ENCODE measurements around the gene ZFP90.
"Not testable (repeated sequence)": the region's sequence is repeated elsewhere in the genome, so short reads cannot be mapped to it uniquely, and the experiment has no call there.

Gene ZFP90

DNA sequence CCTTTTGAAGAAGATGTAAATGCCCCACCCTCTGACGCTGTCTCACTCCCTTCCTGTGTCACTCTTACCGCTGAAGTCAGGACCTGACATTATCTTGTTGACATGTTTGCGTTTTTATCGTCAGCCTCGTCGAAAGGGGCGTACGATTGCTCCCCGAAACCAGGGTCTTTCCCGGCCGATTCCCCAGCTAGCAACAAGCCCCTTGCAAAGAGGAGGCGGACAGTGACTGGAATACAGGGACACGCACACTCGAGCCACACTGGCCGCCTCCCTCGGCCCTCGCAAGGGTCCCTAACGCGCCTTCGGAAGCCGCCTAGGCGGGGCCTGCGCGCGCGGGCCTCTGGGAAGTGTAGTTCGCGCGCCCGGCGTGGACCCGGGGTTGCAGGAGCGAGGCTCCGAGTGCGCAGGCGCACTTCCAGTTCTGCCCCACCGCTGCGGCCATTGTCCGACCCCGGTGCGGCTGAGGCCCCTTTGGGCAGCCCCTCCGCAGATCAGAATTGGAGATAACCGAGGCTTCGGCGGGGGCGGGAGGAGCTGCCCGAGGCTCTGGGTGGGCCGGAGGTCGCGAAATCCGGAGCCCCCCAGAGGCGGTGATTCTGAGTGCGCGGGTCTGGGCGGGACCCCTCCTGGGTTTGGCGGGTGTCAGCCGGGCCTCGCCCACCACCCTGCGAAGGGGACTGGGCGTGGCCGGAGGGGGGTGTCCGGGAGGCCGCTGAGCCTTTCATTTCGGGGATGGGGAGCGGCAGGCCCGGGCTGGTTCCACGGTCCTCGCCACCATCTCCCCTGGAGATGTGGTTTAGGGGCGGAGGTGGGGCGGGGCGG lies at the start of gene ZFP90:
TSS of gene ZFP90 (plus strand) at position 412 of the 822 bp plus-strand sequence. CDS start 502 bp downstream, outside the sequence.
- DNase-seq (ENCODE audit: low read depth) = peak; percentile 87

DNA sequence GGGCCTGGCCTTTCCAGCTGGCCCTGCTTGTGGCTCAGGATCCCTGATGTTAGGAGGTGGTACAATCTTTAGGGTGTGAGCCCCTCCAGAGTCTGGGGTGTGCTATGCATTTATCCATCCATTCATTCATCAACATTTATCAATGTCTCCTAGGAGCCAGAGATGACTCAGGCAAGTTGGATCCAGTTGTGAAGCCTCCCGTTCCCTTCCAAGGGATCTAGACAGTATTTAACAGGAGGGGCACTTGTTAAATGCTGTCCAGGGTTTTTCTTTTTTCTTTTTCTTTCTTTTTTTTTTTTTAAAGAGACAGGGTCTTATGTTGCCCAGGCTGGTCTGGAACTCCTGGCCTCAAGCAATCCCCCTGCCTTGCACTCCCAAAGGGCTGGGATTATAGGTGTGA lies 48.7 kb upstream of the ZFP90 start:
- no peak for DNase-seq (ENCODE audit: low read depth)

DNA sequence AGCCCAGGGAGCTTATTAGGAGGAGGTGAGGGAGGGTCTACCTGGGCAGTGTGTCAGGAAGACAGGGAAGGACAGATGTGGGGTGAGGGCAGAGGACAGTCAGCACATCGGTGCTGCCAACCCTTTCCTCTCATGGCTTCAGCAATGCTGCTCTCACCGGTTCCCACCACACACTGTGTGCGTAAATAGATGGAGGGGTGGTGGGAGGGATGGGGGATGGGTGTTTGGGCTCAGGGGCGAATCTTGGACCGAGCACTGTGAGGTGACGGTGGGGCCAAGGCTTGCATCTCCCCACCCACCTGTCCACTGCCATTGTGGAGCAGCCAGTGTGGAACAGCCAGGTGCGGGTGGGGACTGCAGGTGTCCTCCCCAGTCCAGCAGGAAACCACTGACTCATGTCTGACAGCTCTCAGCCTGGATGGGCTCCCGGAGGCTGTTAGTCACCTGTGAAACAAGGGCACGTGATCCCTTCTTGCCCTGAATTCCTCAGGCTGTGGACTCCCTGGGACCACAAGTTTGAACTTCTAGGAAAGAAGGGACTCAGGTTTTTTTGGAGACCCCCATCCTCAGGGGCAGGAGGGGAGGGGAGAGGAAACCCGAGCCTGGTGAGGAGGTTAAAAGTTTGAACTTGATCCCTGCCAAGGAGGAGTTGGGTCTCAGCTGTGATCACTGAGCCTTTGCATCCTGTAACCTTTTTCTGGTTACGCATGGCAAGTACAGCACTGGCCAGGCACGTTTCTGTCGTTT lies 48.1 kb upstream of the ZFP90 start:
- DNase-seq (ENCODE audit: low read depth) = peak; percentile 50

DNA sequence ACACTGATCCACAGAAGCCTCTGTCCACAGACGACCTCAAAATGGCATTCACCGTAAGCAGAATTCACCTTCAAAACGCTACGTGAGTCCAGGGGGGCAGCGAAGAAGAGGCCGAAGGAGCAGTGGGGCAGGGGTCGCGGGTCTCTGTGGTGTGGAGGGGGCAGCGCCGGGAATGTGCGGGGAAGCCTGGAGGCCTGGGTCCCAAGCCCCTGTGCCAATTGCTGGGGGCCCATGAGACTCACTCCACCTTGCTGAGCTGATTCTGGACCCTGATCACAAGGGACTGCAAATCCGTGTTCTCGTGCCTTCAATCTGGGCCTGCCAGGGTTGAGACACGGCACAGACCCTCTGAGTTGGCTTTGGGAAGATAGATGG lies 47.5 kb upstream of the ZFP90 start:
- no peak for DNase-seq (ENCODE audit: low read depth)

GRCh38 chr16:68492151-68492542 lies 46.9 kb upstream of the ZFP90 start:
- DNase-seq (ENCODE audit: low read depth) = no peak

DNA sequence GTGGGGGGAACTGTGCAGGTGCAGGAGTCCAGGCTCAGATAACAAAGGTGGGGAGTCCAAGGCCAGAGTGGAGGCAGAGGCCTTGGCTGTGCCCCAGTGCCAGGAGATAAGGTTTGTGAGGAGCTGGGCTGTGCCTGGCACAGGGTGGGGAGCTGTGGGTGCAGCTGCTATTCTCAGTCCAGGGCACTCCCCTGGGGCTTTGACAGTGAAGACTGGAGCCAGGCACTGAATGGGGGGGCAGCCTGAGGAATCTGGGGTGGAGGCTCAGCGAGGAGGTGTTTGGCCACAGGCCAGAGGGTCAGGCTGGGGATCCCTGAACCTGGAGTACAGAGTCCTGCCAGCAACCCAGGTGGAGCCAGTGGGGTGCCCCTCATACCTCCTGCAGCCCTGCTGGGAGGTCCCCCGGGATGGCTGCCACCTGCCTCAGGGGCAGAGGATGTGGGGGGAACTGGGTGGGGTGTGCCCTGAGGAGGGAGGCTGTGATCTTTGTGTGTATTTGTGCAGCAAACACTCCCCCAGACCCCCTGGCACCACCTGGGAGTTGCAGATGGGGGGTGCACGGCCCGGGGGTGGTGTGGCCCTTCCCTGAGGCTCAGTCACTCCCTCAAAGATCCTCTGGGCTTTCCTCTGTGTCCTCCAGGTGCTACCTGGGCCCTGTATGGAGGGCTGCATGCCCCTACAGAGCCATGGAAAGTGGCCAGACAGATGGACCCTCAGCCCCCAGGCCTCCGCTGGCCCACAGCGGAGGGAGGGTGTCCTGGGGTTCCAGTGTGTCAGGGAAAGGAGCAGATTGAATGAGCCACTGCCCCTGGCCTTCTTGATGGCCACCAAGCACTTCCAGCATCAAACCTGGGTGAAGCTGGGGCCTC lies 46.3 kb upstream of the ZFP90 start:
- no peak for DNase-seq (ENCODE audit: low read depth)

- DNase-seq (ENCODE audit: low read depth) = no peak
Measured at GRCh38 chr16:68493412-68494070, 45.5 kb upstream of the ZFP90 start.

DNA sequence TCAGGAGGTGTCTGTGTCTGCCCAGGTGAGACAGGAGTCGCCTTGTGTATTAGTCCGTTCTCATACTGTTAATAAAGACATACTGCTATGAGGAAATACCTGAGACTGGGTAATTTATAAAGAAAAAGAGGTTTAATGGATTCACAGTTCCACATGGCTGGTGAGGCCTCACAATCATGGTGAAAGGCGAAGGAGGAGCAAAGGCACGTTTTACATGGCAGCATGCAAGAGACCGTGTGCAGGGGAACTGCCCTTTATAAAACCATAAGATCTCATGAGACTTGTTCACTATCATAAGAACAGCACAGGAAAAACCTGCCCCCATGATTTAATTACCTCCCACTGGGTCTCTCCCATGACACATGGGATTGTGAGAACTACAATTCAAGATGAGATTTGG lies 44.8 kb upstream of the ZFP90 start:
- DNase-seq (ENCODE audit: low read depth) = not testable (repeated sequence)

- no peak for DNase-seq (ENCODE audit: low read depth)
Measured at GRCh38 chr16:68496689-68497088, 42.4 kb upstream of the ZFP90 start.

- DNase-seq (ENCODE audit: low read depth) = no peak
Measured at GRCh38 chr16:68499006-68499405, 40.1 kb upstream of the ZFP90 start.

DNA sequence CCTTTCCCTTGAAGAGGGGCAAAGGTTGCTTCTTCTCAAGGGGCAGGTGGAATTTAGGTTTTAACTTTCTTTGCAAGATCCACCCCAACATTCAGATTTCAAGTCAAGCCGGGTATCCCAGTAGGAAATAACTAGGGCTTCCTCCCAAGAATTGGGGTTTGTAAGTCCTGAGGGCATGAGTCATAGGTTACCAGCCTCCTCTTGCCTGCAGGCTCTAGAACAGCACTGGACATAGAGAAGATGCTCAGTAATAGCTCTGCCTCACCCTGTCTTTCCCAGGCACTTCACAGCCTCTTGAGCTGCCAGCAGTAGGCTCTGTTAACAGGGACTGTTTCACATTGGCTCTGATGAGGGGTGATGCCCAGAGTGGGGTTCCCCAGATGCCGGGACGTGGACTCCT lies 35.8 kb upstream of the ZFP90 start:
- peak; percentile 71 for DNase-seq (ENCODE audit: low read depth)

GRCh38 chr16:68504066-68504465 lies 35.0 kb upstream of the ZFP90 start:
- no peak for DNase-seq (ENCODE audit: low read depth)

- DNase-seq (ENCODE audit: low read depth) = peak; percentile 70
Measured at GRCh38 chr16:68506331-68507053, 32.6 kb upstream of the ZFP90 start.

GRCh38 chr16:68508013-68508412 lies 31.1 kb upstream of the ZFP90 start:
- DNase-seq (ENCODE audit: low read depth) = no peak

GRCh38 chr16:68508641-68509240 lies 30.4 kb upstream of the ZFP90 start:
- DNase-seq (ENCODE audit: low read depth) = no peak

DNA sequence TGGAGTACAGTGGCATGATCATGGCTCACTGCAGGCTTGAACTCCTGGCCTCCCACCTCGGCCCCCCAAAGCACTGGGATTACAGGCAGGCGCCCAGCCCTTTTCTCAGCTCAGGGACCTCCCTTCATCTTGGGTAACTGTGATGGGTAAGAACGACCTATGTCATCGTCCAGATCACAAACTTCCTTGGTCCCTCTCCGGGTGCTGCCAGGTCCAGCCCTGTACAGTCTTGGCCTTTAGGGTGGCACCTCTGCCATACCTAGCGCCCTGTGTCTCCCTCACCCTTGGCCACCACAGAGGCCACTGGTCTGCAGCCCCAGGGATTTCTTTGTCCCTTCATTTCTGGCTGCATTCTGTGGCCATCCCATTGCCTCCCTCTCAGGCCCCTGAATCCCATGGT lies 29.7 kb upstream of the ZFP90 start:
- no peak for DNase-seq (ENCODE audit: low read depth)

DNA sequence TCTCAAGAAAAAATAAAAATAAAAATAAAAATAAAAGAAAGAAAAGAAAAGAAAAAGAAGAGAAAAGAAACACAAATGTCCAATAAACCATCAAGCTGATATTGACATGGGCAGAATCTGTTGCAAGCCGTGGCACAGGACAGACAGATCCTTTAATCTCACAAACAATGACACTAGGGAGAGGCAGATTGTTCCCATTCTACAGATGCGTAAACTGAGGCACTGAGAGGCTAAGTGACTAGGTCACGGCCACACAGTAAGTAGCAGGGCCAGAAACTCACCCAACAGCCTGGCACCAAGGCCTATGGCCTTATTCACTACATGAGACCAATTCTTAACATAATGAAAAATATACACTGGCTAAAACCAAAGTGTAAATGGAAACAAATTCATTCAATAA lies 28.3 kb upstream of the ZFP90 start:
- DNase-seq (ENCODE audit: low read depth) = no peak

- no peak for DNase-seq (ENCODE audit: low read depth)
Measured at GRCh38 chr16:68512183-68512582, 26.9 kb upstream of the ZFP90 start.

GRCh38 chr16:68512742-68513141 lies 26.3 kb upstream of the ZFP90 start:
- DNase-seq (ENCODE audit: low read depth) = no peak

DNA sequence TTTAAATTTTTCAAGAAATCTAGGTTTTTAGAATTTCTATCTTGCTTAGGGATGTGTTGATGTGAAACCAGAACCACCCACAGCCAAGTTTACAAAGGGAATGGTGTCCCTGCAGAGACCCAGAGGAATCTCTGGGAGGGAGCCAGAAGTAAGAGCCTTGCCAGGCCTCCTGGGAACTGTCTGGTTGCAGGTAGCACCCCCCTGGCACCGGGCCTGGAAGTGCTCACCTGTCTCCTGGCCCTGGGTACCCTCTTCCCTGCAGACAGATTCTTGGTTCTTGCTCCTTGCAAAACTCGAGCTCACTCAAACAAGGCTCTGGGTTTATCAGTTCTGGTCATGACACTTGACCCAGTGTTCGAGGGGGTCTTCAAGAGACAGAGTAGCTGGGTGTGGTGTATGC lies 24.6 kb upstream of the ZFP90 start:
- no peak for DNase-seq (ENCODE audit: low read depth)

DNA sequence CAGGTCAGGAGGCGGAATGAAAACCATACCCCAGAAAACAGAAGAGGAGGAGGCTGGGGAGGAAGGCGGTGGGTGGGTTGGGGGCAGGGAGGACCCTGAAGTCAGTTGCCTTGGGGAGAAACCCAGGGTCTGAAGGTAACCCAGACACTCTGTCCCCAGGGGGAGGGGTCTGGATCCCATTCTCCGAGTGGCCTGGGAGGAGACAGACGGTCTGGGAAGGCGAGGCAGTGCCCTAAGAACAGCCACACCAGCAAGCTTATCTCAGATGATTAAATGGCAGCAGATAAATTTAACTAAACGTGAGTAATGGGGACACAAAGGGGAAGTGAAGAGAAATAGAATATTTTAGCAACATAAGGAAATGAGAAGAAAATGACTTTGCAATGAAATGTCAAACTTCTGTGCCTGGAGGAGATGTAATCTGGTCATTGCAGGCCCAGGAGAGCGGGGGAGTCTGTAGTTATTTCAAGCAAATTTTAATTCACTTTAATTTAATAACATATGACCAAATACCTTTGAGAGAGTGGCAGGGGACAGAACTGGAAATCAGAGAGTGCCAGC lies 21.4 kb upstream of the ZFP90 start:
- no peak for DNase-seq (ENCODE audit: low read depth)
